Endodermal cell (in vitro differentiated cells): ENCODE results near the gene TOMM70. TPM values are rescaled to one million over a fixed set of nuclear protein-coding genes. Genes with fewer than 3 reads are reported as not detected.

ENCODE experiments used
- DNase-seq: peaks from one replicate; pipeline ENCODE4 v3.0.0-alpha.2; 2017
- H3K27ac ChIP-seq: 2 replicates; pipeline ENCODE4 v1.5.1; 2013; ENCODE audit warnings: mild to moderate bottlenecking, low read depth, low read length, moderate library complexity
- H3K27me3 ChIP-seq: 2 replicates; pipeline ENCODE4 v1.6.1; 2013; ENCODE audit warnings: mild to moderate bottlenecking, low read length, moderate library complexity; ENCODE audit not compliant: insufficient read depth, control insufficient read depth, poor library complexity, severe bottlenecking
- H3K36me3 ChIP-seq: 2 replicates; pipeline ENCODE4 v1.7.0; 2013; ENCODE audit warnings: mild to moderate bottlenecking, low read length, moderate library complexity; ENCODE audit not compliant: control insufficient read depth, insufficient read depth
- H3K4me1 ChIP-seq: one replicate; pipeline ENCODE4 v1.7.0; 2013; ENCODE audit warnings: low read length; ENCODE audit not compliant: control insufficient read depth, insufficient read depth
- H3K4me3 ChIP-seq: 2 replicates; pipeline ENCODE4 v1.5.1; 2013; ENCODE audit warnings: mild to moderate bottlenecking, low read length, moderate library complexity
- H3K9ac ChIP-seq: 2 replicates; pipeline ENCODE4 v1.6.1; 2013; ENCODE audit warnings: mild to moderate bottlenecking, low read length, moderate library complexity; ENCODE audit not compliant: poor library complexity, severe bottlenecking; ENCODE audit errors: extremely low read depth
- H3K9me3 ChIP-seq: 2 replicates; pipeline ENCODE4 v1.6.1; 2013; ENCODE audit warnings: mild to moderate bottlenecking, low read length, moderate library complexity; ENCODE audit not compliant: control insufficient read depth
- H3K27ac Mint-ChIP-seq: 2 replicates; pipeline ENCODE4 v1.8.0; 2020; ENCODE audit warnings: mixed read lengths
- H3K27me3 Mint-ChIP-seq: 2 replicates; pipeline ENCODE4 v1.8.0; 2021; ENCODE audit warnings: mild to moderate bottlenecking, mixed read lengths; ENCODE audit not compliant: insufficient read depth
- H3K36me3 Mint-ChIP-seq: 2 replicates; pipeline ENCODE4 v1.8.0; 2020; ENCODE audit warnings: low read depth, mixed read lengths
- H3K4me1 Mint-ChIP-seq: 2 replicates; pipeline ENCODE4 v1.8.0; 2020; ENCODE audit warnings: mixed read lengths
- H3K4me3 Mint-ChIP-seq: 2 replicates; pipeline ENCODE4 v1.8.0; 2020; ENCODE audit warnings: mild to moderate bottlenecking, moderate library complexity, mixed read lengths
- H3K9me3 Mint-ChIP-seq: 2 replicates; pipeline ENCODE4 v1.8.0; 2020; ENCODE audit warnings: mild to moderate bottlenecking, mixed read lengths
- CTCF ChIP-seq: fragments of 200-600 bp; sonication (generic); conservative IDR thresholded peaks from 2 replicates; pipeline ENCODE4 v1.5.0; 2021; ENCODE audit warnings: antibody characterized with exemption, mild to moderate bottlenecking
- WGBS, 2 experiments: methylation state at CpG; one replicate each; pipeline versions ENCODE4 v1.1.5 to v1.1.7; 2013; ENCODE audit warnings: missing lambda C conversion rate in 2 of 2, mixed read lengths in 1 of 2; ENCODE audit not compliant: insufficient coverage in 1 of 2, insufficient read length in 1 of 2; 5-methylcytosine and 5-hydroxymethylcytosine counted together
- total RNA-seq, 2 donors: library from RNA; stranded (reverse); fragmentation: NEBNext Ultra II Directional in 1 of 2; extraction: Animal tissue kit (Norgen Biotek cat#: 25700) in 1 of 2; gene quantifications; 2 replicates in 1 of 2; 3 replicates in 1 of 2; pipeline ENCODE4 v1.2.1, GENCODE V29; 2021

Gene TOMM70
- total RNA-seq, 2 donors from 2014 or later = 36.0 to 43.6 TPM

DNA sequence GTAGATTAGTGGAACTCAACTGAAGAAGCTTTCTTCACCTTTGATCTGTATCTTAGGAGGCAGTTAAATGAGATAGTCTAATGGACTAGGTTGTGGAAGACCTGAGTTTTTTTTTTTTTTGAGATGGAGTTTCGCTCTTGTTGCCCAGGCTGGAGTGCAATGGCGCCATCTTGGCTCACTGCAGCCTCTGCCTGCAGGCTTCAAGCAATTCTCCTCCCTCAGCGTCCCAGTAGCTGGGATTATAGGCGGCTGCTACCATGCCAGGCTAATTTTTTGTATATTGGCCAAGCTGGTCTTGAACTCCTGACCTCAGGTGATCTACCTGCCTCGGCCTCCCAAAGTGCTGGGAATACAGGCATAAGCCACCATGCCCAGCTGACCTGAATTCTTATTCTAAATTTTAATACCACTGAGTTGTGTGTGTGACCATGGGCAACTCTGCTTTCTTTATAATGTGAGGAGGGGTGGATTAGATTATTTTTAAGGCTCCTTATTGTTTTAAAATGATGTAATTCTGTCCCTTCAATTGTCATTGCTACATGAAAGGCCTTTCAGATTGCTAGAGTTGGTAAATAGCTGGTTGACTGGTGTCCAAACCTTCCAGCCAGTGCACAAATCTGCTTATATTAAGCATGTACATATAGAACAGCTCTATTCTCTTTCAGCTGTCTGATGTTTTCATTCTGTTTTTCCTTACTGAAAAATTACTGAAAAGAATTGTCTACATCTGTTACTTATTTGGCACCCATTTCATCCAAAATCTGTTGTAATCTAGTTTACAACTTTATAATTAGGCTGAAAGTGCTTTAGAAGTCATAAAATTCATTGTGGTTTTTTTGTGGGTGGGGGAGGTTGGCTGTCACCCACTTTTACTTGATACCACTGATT lies 2.7 kb upstream of the TOMM70 start:
- no peaks in the 10 kb centered on the region for H3K27me3 Mint-ChIP-seq
- peaks cover 13% of the 10 kb centered on the region for H3K9me3 ChIP-seq
- peak; percentile 69 for DNase-seq
- peaks cover 18% of the 10 kb centered on the region for H3K4me1 Mint-ChIP-seq
- H3K9ac ChIP-seq = peak overlapping the region; percentile 87
- peaks cover 15% of the 10 kb centered on the region for H3K36me3 Mint-ChIP-seq
- no peak overlapping the region for H3K27ac ChIP-seq
- WGBS, 2 experiments = 31 to 34% methylated on average over 4 to 5 of the region's 5 CpGs
- peak overlapping the region; percentile 37 for H3K27ac Mint-ChIP-seq
- peak overlapping the region; percentile 76 for H3K4me3 Mint-ChIP-seq
- no peaks in the 10 kb centered on the region for H3K9me3 Mint-ChIP-seq
- H3K4me3 ChIP-seq = peak overlapping the region; percentile 96
- H3K4me1 ChIP-seq = no peaks in the 10 kb centered on the region
- TF ChIP-seq CTCF = peak; percentile 31
- no peaks in the 10 kb centered on the region for H3K27me3 ChIP-seq
- H3K36me3 ChIP-seq = no peaks in the 10 kb centered on the region

DNA sequence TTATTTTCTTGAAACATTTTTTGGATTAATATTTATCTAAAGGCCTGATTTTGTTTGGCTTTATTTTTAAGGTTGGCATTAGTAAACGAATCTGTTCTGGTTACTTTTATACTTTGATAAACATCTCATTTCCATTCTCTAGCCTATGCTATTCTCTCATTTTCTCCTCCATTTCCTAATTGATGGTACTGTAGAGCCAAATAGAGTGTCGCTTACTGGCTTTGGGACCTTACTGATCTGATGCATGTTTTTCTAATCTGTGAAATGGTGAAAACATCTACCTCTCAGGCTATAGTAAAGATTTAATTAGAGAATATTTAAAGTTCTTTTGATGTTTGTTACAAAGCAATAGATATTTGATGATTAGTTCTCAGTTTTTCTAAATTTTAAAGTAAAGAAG lies 2.0 kb upstream of the TOMM70 start:
- Histone ChIP-seq H3K27ac (no peak overlapping the region), H3K27me3 (no peaks in the 10 kb centered on the region), H3K36me3 (no peaks in the 10 kb centered on the region), H3K4me1 (no peaks in the 10 kb centered on the region), H3K9me3 (peaks cover 11% of the 10 kb centered on the region), H3K4me3 (peak overlapping the region; percentile 96), H3K9ac (peak overlapping the region; percentile 87)
- 52% methylated on average over 2 of the region's 2 CpGs; no CpG with 5 or more reads in 1 of the 2 experiments for WGBS, 2 experiments
- Mint-ChIP-seq H3K4me1 (peaks cover 19% of the 10 kb centered on the region), H3K27ac (peak overlapping the region; percentile 56), H3K4me3 (peak overlapping the region; percentile 76), H3K36me3 (peaks cover 17% of the 10 kb centered on the region), H3K27me3 (no peaks in the 10 kb centered on the region), H3K9me3 (no peaks in the 10 kb centered on the region)
- no peak for DNase-seq
- no peak for TF ChIP-seq CTCF

GRCh38 chr3:100402256-100402655 lies 1.4 kb upstream of the TOMM70 start:
- WGBS, 2 experiments = 0 to 10% methylated on average over 1 to 2 of the region's 2 CpGs
- H3K9me3 Mint-ChIP-seq = no peaks in the 10 kb centered on the region
- no peak for TF ChIP-seq CTCF
- H3K4me3 Mint-ChIP-seq = peak overlapping the region; percentile 76
- peaks cover 17% of the 10 kb centered on the region for H3K36me3 Mint-ChIP-seq
- Histone ChIP-seq H3K9ac (peak overlapping the region; percentile 87), H3K36me3 (no peaks in the 10 kb centered on the region), H3K9me3 (peaks cover 7% of the 10 kb centered on the region), H3K4me1 (no peaks in the 10 kb centered on the region), H3K4me3 (peak overlapping the region; percentile 96), H3K27me3 (no peaks in the 10 kb centered on the region), H3K27ac (peak overlapping the region; percentile 91)
- peak overlapping the region; percentile 97 for H3K27ac Mint-ChIP-seq
- H3K27me3 Mint-ChIP-seq = no peaks in the 10 kb centered on the region
- no peak for DNase-seq
- H3K4me1 Mint-ChIP-seq = peaks cover 19% of the 10 kb centered on the region
